Transverse colon (tissue), 3 donors: ENCODE data around the gene DDX47.

Experiments used
- POLR2A ChIP-seq: fragments of 450-650 bp; IDR thresholded peaks from one replicate; pipeline ENCODE4 v1.6.1; 2016; ENCODE audit warnings: antibody characterized with exemption, mild to moderate bottlenecking, moderate library complexity
- TF ChIP-seq, protein P1 (sequence below), 5 experiments: fragments of 200-600 bp in 3 of 5; fragments of 450-650 bp in 2 of 5; sonication (generic) in 3 of 5; IDR thresholded peaks; 1 replicate in 2 of 5; 2 replicates in 3 of 5; pipeline ENCODE4 v1.5.1; 2016 to 2017; ENCODE audit warnings: antibody characterized with exemption in 5 of 5, inconsistent platforms in 3 of 5, mild to moderate bottlenecking in 2 of 5, moderate library complexity in 1 of 5

DNA sequence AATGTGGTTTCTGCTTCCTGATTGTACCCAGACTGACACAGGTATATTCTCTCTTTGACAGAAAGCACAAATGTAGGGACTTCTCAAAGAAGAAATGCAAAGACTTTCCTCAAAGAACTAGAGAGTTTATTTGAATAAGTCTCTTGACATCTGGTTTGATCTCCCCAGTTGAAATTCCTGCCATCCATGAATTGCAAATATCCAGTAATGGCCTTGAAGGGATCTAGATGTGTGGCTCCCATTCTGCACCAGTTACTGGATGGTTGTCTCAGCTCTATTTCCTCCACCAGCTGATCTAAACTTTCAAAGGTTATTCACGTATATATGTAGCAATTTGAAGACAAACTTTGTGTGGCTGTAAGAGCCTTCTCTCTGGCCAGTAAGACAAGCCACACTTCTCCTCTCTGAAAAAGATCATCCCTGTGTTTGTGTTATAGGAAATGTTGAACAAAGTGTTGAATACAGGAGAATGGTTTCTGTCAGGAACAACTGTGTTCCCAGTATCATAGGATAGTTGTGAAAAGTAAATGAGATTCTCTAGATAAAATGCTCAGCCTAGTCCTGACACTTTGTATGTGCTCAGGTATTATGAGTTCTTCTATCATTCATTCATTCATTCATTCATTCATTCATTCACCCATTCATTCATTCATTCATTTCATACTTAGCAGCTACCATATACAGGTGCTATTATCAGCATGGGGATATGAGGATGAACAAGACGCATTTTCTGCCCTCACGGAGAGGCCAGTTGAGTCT lies 55.5 kb downstream of the DDX47 start:
- TF ChIP-seq, protein P1, sequence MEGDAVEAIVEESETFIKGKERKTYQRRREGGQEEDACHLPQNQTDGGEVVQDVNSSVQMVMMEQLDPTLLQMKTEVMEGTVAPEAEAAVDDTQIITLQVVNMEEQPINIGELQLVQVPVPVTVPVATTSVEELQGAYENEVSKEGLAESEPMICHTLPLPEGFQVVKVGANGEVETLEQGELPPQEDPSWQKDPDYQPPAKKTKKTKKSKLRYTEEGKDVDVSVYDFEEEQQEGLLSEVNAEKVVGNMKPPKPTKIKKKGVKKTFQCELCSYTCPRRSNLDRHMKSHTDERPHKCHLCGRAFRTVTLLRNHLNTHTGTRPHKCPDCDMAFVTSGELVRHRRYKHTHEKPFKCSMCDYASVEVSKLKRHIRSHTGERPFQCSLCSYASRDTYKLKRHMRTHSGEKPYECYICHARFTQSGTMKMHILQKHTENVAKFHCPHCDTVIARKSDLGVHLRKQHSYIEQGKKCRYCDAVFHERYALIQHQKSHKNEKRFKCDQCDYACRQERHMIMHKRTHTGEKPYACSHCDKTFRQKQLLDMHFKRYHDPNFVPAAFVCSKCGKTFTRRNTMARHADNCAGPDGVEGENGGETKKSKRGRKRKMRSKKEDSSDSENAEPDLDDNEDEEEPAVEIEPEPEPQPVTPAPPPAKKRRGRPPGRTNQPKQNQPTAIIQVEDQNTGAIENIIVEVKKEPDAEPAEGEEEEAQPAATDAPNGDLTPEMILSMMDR (IDR thresholded peaks at IDR 0.05) = no peak
- TF ChIP-seq POLR2A = no peak
